Measurements from ENCODE around the gene TTC4. TPM values are rescaled to one million over a fixed set of nuclear protein-coding genes. Genes with fewer than 3 reads are reported as not detected.

Gene TTC4
- total RNA-seq, 1 experiment from 2014 or later = 26.3 TPM

DNA sequence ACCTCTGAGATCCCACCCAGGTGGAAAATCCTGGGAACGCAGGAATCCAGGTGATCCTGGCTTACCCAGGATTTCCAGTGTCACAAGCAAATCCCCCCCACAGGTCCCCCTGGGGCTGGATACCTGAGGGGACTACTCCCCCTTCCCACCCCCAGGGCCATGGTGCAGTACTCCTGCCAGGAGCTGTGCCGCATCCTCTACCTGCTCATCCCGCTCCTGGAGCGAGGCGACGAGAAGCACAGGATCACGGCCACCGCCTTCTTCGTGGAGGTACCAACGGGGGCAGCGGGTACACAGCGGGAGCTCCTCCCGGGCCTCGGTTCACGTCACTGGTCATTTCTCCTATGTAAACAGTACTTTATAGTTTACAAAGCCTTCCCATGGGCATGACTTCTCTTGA lies 20.4 kb upstream of the TTC4 start:
- no TSS peak for BruUV-seq (replicated peaks)
- DNase-seq (ENCODE audit: low read depth, low spot score) (no peak), ATAC-seq (no peak)
- Histone ChIP-seq H4K20me1 (ENCODE audit: insufficient read depth) (no peaks in the 10 kb centered on the region), H3K9ac (ENCODE audit: low read length) (no peak overlapping the region), H3K4me2 (ENCODE audit: low read length) (no peak overlapping the region), H3K4me3 (replicated peaks in 1 of 2; ENCODE audit: low read depth in 1 of 2, low read length in 2 of 2) (no peak overlapping the region), H3K36me3 (ENCODE audit: control insufficient read depth in 1 of 2, insufficient read depth in 2 of 2, low read length in 2 of 2) (no peaks in the 10 kb centered on the region), H3K9me3 (ENCODE audit: control insufficient read depth in 1 of 2, insufficient read depth in 1 of 2, low read depth in 1 of 2, low read length in 2 of 2) (no peaks in the 10 kb centered on the region), H3K27ac (ENCODE audit: low read depth, low read length) (no peak overlapping the region), H3K4me1 (ENCODE audit: control insufficient read depth in 1 of 2, insufficient read depth in 2 of 2, low read length in 2 of 2) (no peaks in the 10 kb centered on the region), H2AFZ (ENCODE audit: low read depth, low read length, poor library complexity, severe bottlenecking) (no peak overlapping the region), H3K27me3 (ENCODE audit: insufficient read depth, low read length) (no peaks in the 10 kb centered on the region), H3K9me2 (ENCODE audit: insufficient read depth) (no peaks in the 10 kb centered on the region), H3K79me2 (ENCODE audit: insufficient read depth, low read length) (no peaks in the 10 kb centered on the region)
- CTCF ChIA-PET = no interaction called here
- POLR2A ChIA-PET = no interaction called here
- RAD21 ChIA-PET (ENCODE audit: low non-redundant PET in 1 of 2, low total read pairs in 2 of 2, uncharacterized antibody in 2 of 2, unreplicated experiment in 2 of 2) = no interaction called here
- intact Hi-C loops (cut with micrococcal nuclease) = no loop called here
- TF ChIP-seq CBX3 (IDR thresholded peaks at IDR 0.05; ENCODE audit: low read depth) (no peak), SRF (IDR thresholded peaks at IDR 0.05; ENCODE audit: low read depth) (no peak), ZFX (IDR thresholded peaks at IDR 0.05) (no peak), ELF1 (IDR thresholded peaks at IDR 0.05; ENCODE audit: borderline replicate concordance, low read depth) (no peak), RAD21 (IDR thresholded peaks at IDR 0.05; ENCODE audit: low read depth) (no peak), ZNF274 (IDR thresholded peaks at IDR 0.05; ENCODE audit: low read depth, low read length) (no peak), CEBPB (IDR thresholded peaks at IDR 0.05; ENCODE audit: low read depth) (no peak), EZH2phosphoT487 (IDR thresholded peaks at IDR 0.05; ENCODE audit: borderline replicate concordance) (no peak), TCF7L2 (IDR thresholded peaks at IDR 0.05; ENCODE audit: borderline replicate concordance, extremely low read depth, insufficient read depth, insufficient read length) (no peak), SIN3A (IDR thresholded peaks at IDR 0.05; ENCODE audit: low read depth) (no peak), SP1 (IDR thresholded peaks at IDR 0.05; ENCODE audit: low read depth) (no peak), EZH2 (IDR thresholded peaks at IDR 0.05) (no peak)
- TF ChIP-seq, protein P1, sequence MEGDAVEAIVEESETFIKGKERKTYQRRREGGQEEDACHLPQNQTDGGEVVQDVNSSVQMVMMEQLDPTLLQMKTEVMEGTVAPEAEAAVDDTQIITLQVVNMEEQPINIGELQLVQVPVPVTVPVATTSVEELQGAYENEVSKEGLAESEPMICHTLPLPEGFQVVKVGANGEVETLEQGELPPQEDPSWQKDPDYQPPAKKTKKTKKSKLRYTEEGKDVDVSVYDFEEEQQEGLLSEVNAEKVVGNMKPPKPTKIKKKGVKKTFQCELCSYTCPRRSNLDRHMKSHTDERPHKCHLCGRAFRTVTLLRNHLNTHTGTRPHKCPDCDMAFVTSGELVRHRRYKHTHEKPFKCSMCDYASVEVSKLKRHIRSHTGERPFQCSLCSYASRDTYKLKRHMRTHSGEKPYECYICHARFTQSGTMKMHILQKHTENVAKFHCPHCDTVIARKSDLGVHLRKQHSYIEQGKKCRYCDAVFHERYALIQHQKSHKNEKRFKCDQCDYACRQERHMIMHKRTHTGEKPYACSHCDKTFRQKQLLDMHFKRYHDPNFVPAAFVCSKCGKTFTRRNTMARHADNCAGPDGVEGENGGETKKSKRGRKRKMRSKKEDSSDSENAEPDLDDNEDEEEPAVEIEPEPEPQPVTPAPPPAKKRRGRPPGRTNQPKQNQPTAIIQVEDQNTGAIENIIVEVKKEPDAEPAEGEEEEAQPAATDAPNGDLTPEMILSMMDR (IDR thresholded peaks at IDR 0.05 in 2 of 3, conservative IDR thresholded peaks at IDR 0.05 in 1 of 3; ENCODE audit: borderline replicate concordance in 1 of 3, insufficient read depth in 1 of 3, low read depth in 2 of 3, low read length in 2 of 3) = no peak

Data from HCT116 (cell line).